ENCODE data around the gene WNK2. TPM values are rescaled to one million over a fixed set of nuclear protein-coding genes. Genes with fewer than 3 reads are reported as not detected.

The WNK2 gene
- total RNA-seq, 1 experiment from 2014 or later = 0.02 TPM

- no peak for DNase-seq (ENCODE audit: low spot score)
Measured at GRCh38 chr9:93217706-93218105, 33.8 kb downstream of the WNK2 start.

- no peak for DNase-seq (ENCODE audit: low spot score)
Measured at GRCh38 chr9:93218161-93218560, 34.2 kb downstream of the WNK2 start.

DNA sequence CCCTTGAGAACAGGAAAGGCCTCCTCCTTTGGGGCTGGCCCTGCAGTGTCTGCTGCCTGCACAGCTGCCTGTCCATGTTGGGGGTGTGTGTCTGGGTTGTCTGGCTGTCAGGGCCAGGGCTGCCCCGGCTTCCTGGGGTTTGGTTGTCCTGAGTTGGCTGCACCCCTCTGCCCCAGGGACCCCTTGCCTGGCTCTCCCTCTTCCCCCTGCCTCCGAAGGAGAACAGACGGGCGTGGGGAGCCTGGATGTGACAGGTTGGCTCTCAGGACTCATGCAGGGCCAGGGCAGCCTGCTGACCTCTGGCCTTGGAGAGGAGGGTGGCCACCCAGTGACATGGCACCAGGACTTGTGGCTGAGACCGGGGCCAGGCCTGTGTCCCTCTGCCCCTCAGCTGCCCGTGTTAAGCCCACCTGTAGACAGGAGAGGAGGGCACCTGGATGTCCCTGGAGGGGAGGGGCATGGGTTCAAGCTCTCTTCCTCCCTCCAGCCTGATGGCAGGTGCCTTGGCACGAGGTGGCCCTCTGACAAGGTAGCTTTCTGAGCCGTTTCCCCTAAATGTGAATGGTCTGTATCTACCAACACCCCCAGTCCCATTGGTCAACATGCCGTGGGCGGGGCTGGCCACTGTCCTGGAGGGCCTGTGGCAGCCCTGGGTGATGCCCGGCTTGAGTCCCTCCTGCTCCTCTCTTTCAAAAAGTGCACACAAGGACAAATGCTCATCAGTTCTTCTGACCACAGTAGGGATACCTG, 34.9 kb downstream of the WNK2 start:
- DNase-seq (ENCODE audit: low spot score) = no peak

DNA sequence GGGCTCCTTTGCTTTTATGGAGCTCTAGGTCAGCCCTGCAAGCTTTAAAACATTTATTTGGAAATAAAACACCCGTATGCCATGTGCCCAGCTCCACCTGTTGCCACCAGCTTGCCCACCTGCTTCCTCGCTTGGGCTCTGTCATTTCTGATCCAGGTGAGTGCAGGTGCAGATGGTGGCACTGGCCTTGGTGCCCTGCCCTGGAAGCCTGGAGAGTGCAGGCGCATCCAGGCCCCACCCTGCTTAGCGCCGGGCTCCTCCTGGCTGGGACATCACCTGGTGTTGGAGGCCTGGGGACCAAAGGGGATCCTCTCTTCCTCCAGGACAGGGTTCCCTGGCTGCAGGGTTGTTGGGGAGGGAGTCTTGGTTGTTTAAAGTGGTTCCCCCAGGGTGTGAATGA, 35.8 kb downstream of the WNK2 start:
- no peak for DNase-seq (ENCODE audit: low spot score)

DNA sequence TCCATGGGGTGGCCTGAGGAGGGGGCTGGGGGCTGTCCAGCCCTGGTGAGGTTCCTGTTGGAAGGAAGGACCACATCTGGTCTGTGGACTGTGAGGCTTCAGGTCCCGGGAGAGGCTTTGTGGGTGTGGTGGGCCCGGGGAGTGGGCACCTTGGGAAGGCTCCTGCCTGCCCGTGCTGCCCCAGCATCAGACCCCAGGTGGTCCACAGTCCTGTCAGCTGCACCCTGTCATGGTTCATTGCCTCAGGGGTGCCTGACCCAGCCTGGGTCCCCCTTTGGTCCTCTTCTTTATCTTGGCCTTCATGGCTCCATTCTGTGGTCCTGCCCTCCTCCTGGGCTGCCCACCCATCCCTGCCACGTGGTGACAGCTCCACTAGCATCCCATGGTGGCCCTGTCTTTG, 36.7 kb downstream of the WNK2 start:
- DNase-seq (ENCODE audit: low spot score) = no peak

GRCh38 chr9:93221044-93221443, 37.1 kb downstream of the WNK2 start:
- no peak for DNase-seq (ENCODE audit: low spot score)

DNA sequence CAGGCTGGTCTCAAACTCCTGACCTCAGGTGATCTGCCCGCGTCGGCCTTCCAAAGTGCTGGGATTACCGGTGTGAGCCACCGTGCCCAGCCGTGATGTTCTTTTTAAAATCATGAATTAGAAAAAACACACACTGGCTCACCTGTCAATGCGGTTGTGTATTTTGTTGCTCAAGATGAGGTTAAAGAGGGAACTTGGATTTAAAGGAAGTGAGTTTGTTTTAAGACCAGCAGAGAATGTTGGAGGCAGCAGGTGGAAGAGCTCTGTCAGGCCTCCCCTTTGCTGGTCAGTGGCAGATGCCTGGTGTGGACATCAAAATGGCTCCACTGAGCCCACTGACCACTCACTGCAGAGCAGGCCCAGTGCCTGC, 38.9 kb downstream of the WNK2 start:
- no peak for DNase-seq (ENCODE audit: low spot score)

- DNase-seq (ENCODE audit: low spot score) = peak; percentile 62
Measured at GRCh38 chr9:93223260-93224180, 39.6 kb downstream of the WNK2 start.

DNA sequence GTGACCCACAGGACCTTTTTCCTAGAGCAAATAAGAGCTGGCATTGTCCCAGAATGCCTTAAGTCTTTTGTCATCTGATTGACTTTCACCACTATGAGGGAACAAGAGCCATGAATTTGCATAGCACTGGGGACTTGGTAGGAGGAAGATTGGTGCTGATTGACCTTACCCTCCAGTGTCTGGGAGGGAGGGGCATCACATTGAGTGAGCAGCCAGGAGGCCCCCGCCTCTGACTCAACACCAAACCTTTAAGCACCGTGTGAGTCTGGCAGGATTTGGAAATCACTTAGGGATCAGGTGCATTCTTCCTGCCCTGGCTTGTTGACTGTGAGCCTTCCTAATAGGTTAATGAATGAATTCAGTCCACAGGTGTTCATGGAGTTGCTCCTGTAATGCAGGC, 40.7 kb downstream of the WNK2 start:
- no peak for DNase-seq (ENCODE audit: low spot score)

GRCh38 chr9:93225417-93225816, 41.5 kb downstream of the WNK2 start:
- no peak for DNase-seq (ENCODE audit: low spot score)

GRCh38 chr9:93225892-93226291, 42.0 kb downstream of the WNK2 start:
- DNase-seq (ENCODE audit: low spot score) = no peak

- no peak for DNase-seq (ENCODE audit: low spot score)
Measured at GRCh38 chr9:93226819-93227218, 42.9 kb downstream of the WNK2 start.

DNA sequence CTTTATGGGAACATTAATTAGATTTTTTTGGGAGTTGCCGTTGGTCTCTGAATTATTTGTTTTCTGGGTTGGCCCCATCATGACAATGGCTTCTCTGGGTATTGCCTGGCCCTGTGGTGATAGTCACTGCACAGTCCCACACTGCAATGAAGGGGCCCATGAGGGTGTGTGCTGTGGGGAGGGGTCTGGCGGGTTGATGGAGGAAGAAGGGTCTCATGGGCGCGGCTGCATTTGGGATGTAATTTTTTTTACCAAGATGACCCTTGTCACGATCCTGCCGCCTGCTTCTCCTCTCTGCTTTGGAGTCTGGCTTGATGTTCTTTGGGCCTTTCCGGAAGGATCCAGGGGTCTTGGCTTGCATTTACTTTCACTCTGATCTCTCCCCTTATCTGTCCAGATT, 44.1 kb downstream of the WNK2 start:
- DNase-seq (ENCODE audit: low spot score) = no peak

DNA sequence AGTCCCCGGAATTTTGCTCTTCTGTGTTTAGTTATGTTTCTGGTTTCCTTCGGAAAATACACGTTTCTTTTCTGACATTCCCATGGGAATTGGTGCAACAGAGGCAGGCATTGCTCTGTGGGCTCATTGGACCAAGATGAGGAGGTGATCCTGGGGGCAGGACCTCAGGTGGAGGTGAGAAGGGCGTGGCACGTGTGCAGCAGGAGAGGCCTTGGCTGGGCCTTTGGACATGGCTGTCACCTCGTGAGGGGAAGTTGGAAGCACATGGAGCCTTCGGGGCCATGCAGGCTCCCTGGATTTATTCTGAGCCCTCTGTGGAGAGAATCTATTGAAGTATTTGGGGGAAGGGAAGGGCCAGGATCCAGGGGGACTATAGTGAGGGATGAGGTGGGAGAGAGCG, 44.5 kb downstream of the WNK2 start:
- DNase-seq (ENCODE audit: low spot score) = no peak

- DNase-seq (ENCODE audit: low spot score) = no peak
Measured at GRCh38 chr9:93229636-93230035, 45.7 kb downstream of the WNK2 start.

- DNase-seq (ENCODE audit: low spot score) = no peak
Measured at GRCh38 chr9:93230185-93230584, 46.2 kb downstream of the WNK2 start.

GRCh38 chr9:93230601-93231000, 46.7 kb downstream of the WNK2 start:
- DNase-seq (ENCODE audit: low spot score) = no peak

- DNase-seq (ENCODE audit: low spot score) = peak; percentile 81
Measured at GRCh38 chr9:93231121-93231694, 47.3 kb downstream of the WNK2 start.

- DNase-seq (ENCODE audit: low spot score) = no peak
Measured at GRCh38 chr9:93231716-93232115, 47.8 kb downstream of the WNK2 start.

DNA sequence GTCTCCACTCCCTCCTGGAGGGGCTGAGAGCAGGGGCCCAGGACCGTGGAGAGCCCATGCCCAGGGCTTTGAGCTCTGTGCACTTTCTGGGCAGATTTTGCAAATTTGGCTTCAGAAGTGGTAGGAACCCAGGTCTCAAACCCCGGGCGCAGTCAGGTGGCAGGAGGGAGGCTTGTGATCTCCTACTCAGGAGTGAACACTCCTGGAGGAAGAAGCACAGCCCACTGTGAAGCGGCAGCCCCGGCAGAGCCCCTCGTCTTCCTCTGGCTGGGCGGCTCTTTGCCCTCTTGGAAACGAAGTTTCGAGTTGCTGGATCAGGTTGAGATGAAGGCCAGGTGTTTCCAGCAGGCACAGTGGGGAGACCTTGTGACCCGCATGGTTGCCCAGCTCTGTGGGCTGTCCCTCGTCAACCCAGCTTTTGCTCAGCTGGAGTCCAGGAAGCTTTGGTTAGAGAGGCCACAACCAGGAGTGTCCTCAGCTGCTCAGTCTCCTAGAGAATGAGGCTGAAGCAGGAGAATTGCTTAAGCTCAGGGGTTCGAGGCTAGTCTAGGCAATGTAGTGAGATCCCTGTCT, 48.5 kb downstream of the WNK2 start:
- DNase-seq (ENCODE audit: low spot score) = no peak

DNA sequence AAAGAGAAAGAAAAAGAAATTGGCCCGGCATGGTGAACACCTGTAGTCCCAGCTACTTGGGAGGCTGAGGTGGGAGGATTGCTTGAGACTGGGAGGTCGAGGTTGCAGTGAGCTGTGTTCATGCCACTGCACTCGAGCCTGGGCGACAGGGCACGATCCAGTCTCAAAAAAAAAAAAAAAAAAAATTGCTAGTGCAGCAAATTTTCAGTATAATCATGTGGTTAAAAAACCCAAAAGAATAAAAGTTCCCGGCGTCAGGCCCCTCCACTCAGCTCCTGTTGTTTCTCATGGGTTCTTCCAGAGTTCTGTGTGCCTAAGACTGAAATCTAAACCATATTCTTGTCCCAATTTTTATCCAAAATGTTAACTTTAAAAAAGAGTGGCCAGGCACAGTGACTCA, 49.1 kb downstream of the WNK2 start:
- DNase-seq (ENCODE audit: low spot score) = no peak

- DNase-seq (ENCODE audit: low spot score) = no peak
Measured at GRCh38 chr9:93234600-93234999, 50.7 kb downstream of the WNK2 start.
